Measurements from ENCODE around the gene TP53BP1.
"Not testable (repeated sequence)": the region's sequence is repeated elsewhere in the genome, so short reads cannot be mapped to it uniquely, and the experiment has no call there.

The TP53BP1 gene, protein sequence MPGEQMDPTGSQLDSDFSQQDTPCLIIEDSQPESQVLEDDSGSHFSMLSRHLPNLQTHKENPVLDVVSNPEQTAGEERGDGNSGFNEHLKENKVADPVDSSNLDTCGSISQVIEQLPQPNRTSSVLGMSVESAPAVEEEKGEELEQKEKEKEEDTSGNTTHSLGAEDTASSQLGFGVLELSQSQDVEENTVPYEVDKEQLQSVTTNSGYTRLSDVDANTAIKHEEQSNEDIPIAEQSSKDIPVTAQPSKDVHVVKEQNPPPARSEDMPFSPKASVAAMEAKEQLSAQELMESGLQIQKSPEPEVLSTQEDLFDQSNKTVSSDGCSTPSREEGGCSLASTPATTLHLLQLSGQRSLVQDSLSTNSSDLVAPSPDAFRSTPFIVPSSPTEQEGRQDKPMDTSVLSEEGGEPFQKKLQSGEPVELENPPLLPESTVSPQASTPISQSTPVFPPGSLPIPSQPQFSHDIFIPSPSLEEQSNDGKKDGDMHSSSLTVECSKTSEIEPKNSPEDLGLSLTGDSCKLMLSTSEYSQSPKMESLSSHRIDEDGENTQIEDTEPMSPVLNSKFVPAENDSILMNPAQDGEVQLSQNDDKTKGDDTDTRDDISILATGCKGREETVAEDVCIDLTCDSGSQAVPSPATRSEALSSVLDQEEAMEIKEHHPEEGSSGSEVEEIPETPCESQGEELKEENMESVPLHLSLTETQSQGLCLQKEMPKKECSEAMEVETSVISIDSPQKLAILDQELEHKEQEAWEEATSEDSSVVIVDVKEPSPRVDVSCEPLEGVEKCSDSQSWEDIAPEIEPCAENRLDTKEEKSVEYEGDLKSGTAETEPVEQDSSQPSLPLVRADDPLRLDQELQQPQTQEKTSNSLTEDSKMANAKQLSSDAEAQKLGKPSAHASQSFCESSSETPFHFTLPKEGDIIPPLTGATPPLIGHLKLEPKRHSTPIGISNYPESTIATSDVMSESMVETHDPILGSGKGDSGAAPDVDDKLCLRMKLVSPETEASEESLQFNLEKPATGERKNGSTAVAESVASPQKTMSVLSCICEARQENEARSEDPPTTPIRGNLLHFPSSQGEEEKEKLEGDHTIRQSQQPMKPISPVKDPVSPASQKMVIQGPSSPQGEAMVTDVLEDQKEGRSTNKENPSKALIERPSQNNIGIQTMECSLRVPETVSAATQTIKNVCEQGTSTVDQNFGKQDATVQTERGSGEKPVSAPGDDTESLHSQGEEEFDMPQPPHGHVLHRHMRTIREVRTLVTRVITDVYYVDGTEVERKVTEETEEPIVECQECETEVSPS (N-terminal part only)

DNA sequence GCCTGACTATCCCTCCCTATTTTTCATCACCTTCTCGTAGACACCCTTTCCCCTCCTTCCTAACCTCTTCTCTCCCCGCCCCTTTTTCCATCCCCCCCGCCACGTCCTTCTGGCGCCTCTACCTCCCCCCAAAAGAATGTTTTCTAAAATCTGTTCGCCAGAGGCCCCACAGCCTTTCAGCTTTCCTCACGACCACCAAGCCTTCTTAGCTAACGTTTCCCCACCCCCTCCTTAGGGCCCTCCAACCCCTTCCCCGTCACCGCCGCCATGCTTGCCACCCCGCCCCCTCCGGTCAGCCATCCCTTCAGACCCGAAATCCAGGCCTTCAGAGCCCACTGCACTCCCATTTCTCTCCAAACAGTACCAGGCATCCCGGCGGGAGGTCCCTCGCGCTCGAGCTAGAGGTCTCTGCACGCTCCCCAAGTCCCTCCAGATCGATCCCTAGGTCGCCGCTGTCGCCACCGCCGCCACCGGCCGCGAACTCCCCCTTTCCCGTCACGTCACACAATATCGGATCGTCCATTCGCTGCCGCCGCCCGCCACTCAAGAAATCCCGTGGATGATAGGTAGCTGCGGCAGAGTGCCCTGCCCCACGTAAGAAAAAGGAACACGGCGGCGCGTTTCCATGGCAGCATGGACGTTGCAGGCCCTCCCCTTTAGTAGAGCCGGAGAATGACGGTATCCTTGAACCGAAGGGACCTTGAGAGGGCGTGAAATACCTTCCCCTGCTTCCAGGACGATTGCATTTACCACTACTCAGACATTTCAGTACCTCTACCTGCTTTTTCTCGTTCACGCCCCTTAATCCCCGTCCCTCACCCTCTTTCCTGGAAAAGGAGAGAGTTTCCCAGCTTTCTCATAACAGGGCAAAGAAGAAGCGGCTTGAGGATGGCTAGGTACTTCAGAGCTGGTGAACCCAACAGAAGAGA, at the start of gene TP53BP1:
Gene TP53BP1, minus strand, starts transcription at position 484 of the 929 bp plus-strand sequence. Its CDS starts 113 bp downstream, at position 371.
- TF ChIP-seq, protein P1, sequence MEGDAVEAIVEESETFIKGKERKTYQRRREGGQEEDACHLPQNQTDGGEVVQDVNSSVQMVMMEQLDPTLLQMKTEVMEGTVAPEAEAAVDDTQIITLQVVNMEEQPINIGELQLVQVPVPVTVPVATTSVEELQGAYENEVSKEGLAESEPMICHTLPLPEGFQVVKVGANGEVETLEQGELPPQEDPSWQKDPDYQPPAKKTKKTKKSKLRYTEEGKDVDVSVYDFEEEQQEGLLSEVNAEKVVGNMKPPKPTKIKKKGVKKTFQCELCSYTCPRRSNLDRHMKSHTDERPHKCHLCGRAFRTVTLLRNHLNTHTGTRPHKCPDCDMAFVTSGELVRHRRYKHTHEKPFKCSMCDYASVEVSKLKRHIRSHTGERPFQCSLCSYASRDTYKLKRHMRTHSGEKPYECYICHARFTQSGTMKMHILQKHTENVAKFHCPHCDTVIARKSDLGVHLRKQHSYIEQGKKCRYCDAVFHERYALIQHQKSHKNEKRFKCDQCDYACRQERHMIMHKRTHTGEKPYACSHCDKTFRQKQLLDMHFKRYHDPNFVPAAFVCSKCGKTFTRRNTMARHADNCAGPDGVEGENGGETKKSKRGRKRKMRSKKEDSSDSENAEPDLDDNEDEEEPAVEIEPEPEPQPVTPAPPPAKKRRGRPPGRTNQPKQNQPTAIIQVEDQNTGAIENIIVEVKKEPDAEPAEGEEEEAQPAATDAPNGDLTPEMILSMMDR (IDR thresholded peaks at IDR 0.05; ENCODE audit: insufficient read depth, low read depth, low read length, missing control alignments), result no peak
- peak within 1 kb of the TSS; percentile 98 for H3K4me3 ChIP-seq (ENCODE audit: low read depth, low read length)
- DNase-seq (ENCODE audit: low read depth), result peak; percentile 96

- TF ChIP-seq, protein P1 (IDR thresholded peaks at IDR 0.05; ENCODE audit: insufficient read depth, low read depth, low read length, missing control alignments), result no peak
- no peak for DNase-seq (ENCODE audit: low read depth)
- no peak overlapping the region for H3K4me3 ChIP-seq (ENCODE audit: low read depth, low read length)
These were observed 48.8 kb upstream of the TP53BP1 start for GRCh38 chr15:43541785-43542184.

- DNase-seq (ENCODE audit: low read depth), result no peak
- no peak overlapping the region for H3K4me3 ChIP-seq (ENCODE audit: low read depth, low read length)
- TF ChIP-seq, protein P1 (IDR thresholded peaks at IDR 0.05; ENCODE audit: insufficient read depth, low read depth, low read length, missing control alignments), result no peak
These were observed 45.1 kb upstream of the TP53BP1 start for GRCh38 chr15:43538091-43538490.

DNA sequence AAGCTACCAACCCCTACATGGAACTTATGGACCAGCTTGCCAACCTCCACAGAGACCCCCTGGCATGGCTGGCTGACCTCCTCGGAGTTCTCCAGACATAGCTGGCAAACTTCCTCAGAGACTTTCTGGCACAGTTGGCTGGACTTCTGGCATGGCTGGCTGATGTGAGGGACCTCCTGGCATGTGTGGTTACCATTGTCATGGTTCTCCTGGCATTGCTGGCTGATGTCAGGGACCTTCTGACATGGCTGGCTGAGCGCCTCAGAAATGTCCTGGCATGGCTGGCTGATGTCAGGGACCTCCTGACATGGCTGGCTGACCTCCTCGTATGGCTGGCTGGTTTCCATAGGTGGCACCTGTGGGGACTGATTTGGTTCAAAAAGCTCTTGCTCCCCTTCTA, 41.9 kb upstream of the TP53BP1 start:
- no peak for DNase-seq (ENCODE audit: low read depth)

GRCh38 chr15:43532826-43533225, 39.9 kb upstream of the TP53BP1 start:
- not testable (repeated sequence) for H3K4me3 ChIP-seq (ENCODE audit: low read depth, low read length); DNase-seq (ENCODE audit: low read depth)

More for the DNA sequence above, 41.9 kb upstream of the TP53BP1 start:
- TF ChIP-seq, protein P1 (IDR thresholded peaks at IDR 0.05; ENCODE audit: insufficient read depth, low read depth, low read length, missing control alignments), result no peak
- no peak overlapping the region for H3K4me3 ChIP-seq (ENCODE audit: low read depth, low read length)

GRCh38 chr15:43531018-43531670, 38.2 kb upstream of the TP53BP1 start:
- no peak overlapping the region for H3K4me3 ChIP-seq (ENCODE audit: low read depth, low read length)
- TF ChIP-seq, protein P1 (IDR thresholded peaks at IDR 0.05; ENCODE audit: insufficient read depth, low read depth, low read length, missing control alignments), result no peak
- no peak for DNase-seq (ENCODE audit: low read depth)

All from GM12865 (cell line).